ENCODE measurements around the gene PRDM8. TPM values are rescaled to one million over a fixed set of nuclear protein-coding genes. Genes with fewer than 3 reads are reported as not detected.

The PRDM8 gene
- total and polyA plus RNA-seq, 4 donors: 0.46 to 5.0 (median 2.1) TPM

GRCh38 chr4:80196259-80196921 is 913 bp upstream of the PRDM8 start:
- H3K27ac ChIP-seq (ENCODE audit: low read depth in 1 of 2, low read length in 1 of 2): no peak overlapping the region
- peaks cover 0 to 21% (median 0%) of the 10 kb centered on the region in 5 donors for H3K4me1 ChIP-seq (ENCODE audit: control insufficient read depth in 5 of 5, insufficient read depth in 5 of 5, low read length in 5 of 5)
- TF ChIP-seq CTCF (IDR thresholded peaks at IDR 0.05; ENCODE audit: control extremely low read depth, extremely low read depth): no peak
- 39 to 40% methylated on average over 22 of the region's 22 CpGs for WGBS, 2 donors
- H3K27me3 ChIP-seq (ENCODE audit: control insufficient read depth in 3 of 3, insufficient read depth in 3 of 3, low read length in 2 of 3): peaks cover 4 to 99% (median 96%) of the 10 kb centered on the region in 3 donors
- no peaks in the 10 kb centered on the region for H3K9me3 ChIP-seq (ENCODE audit: control insufficient read depth in 4 of 4, insufficient read depth in 3 of 4, low read length in 3 of 4)
- H3K9ac ChIP-seq (ENCODE audit: insufficient read depth in 1 of 2, low read length in 2 of 2): no peak overlapping the region
- ATAC-seq (ENCODE audit: insufficient read depth, low FRiP score): no peak
- H3K36me3 ChIP-seq (ENCODE audit: control insufficient read depth in 4 of 4, insufficient read depth in 4 of 4, low read length in 4 of 4): no peaks in the 10 kb centered on the region
- no peak overlapping the region for H3K4me3 ChIP-seq
- no peak for DNase-seq

DNA sequence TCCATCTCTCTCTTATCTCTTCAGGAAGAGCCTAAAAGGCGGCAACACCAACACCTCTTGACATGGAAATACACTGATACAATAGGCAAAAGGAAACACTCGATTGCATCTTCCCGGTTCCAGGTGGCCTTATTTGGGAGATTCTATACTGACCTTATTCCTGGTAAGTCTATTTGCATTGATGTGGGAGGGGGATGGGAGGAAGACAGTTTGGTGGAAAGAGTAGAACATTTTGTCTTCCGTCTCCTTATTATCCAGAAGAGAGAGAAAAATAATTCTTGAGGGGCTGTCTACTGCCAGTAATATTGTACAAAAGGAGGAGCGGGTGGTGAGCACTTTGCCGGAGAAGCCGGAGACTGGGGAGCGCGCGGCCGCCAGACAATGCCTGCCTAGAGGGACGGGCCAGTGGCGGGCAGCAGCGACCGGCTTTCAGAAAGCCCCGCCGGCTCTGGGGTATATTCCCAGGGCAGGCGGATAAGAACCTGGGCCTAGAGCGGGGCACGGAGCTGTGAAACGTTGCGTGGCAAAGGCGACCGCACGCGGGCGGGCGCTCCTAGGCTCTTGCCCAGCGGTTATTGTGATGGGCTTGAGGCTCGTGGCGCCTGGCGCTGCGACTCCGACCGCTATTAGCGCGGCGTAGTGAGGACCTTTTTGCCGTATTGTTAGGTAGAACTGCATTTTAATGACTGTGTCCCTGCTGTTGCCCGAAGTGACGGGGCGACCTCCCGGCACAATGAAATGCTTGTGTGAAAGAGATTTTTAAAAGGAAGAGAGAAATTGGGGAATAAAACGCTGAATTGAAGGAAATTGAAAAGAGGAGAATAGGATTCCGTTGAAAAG is 518 bp downstream of the PRDM8 start:
- Histone ChIP-seq H3K36me3 (ENCODE audit: control insufficient read depth in 4 of 4, insufficient read depth in 4 of 4, low read length in 4 of 4) (no peaks in the 10 kb centered on the region), H3K9ac (ENCODE audit: insufficient read depth in 1 of 2, low read length in 2 of 2) (no peak overlapping the region), H3K27ac (ENCODE audit: low read depth in 1 of 2, low read length in 1 of 2) (no peak overlapping the region), H3K27me3 (ENCODE audit: control insufficient read depth in 3 of 3, insufficient read depth in 3 of 3, low read length in 2 of 3) (peaks cover 4 to 90% (median 90%) of the 10 kb centered on the region in 3 donors), H3K4me3 (no peak overlapping the region), H3K4me1 (ENCODE audit: control insufficient read depth in 5 of 5, insufficient read depth in 5 of 5, low read length in 5 of 5) (peaks cover 0 to 29% (median 6%) of the 10 kb centered on the region in 5 donors), H3K9me3 (ENCODE audit: control insufficient read depth in 4 of 4, insufficient read depth in 3 of 4, low read length in 3 of 4) (no peaks in the 10 kb centered on the region)
- WGBS, 2 donors: 15 to 17% methylated on average over 45 of the region's 45 CpGs
- no peak for TF ChIP-seq CTCF (IDR thresholded peaks at IDR 0.05; ENCODE audit: control extremely low read depth, extremely low read depth)
- DNase-seq (peak in 2 of 3 donors; percentile 40 to 41), ATAC-seq (ENCODE audit: insufficient read depth, low FRiP score) (no peak)

DNA sequence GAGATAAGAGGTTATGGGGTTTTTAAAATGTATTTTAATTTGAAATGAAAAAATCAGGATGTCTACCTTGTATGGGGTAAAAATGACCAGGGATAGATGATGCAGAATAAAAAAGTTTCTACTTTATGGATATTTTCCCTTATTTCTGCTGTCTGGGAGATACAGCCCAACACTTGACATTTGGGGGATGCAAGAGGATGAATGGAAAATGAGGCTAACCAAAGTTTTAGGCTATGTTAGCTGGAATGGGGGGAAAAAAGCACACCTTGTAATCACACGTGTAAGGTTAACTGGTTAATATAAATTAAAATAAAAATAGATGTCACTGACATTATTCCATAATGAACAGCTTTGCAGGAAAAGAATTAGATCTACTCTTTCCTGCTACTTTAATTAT is 1.1 kb downstream of the PRDM8 start:
- Histone ChIP-seq H3K9ac (ENCODE audit: insufficient read depth in 1 of 2, low read length in 2 of 2) (no peak overlapping the region), H3K9me3 (ENCODE audit: control insufficient read depth in 4 of 4, insufficient read depth in 3 of 4, low read length in 3 of 4) (peaks cover 0 to 2% (median 0%) of the 10 kb centered on the region in 4 donors), H3K27me3 (ENCODE audit: control insufficient read depth in 3 of 3, insufficient read depth in 3 of 3, low read length in 2 of 3) (peaks cover 4 to 88% (median 87%) of the 10 kb centered on the region in 3 donors), H3K4me3 (no peak overlapping the region), H3K4me1 (ENCODE audit: control insufficient read depth in 5 of 5, insufficient read depth in 5 of 5, low read length in 5 of 5) (peaks cover 0 to 29% (median 9%) of the 10 kb centered on the region in 5 donors), H3K36me3 (ENCODE audit: control insufficient read depth in 4 of 4, insufficient read depth in 4 of 4, low read length in 4 of 4) (no peaks in the 10 kb centered on the region), H3K27ac (ENCODE audit: low read depth in 1 of 2, low read length in 1 of 2) (no peak overlapping the region)
- DNase-seq: no peak
- no peak for ATAC-seq (ENCODE audit: insufficient read depth, low FRiP score)
- no peak for TF ChIP-seq CTCF (IDR thresholded peaks at IDR 0.05; ENCODE audit: control extremely low read depth, extremely low read depth)
- WGBS, 2 donors: 51 to 59% methylated on average over 1 of the region's 1 CpG
